ENCODE results near the gene SHPK. TPM values are rescaled to one million over a fixed set of nuclear protein-coding genes. Genes with fewer than 3 reads are reported as not detected.
"Not testable (repeated sequence)": the region's sequence is repeated elsewhere in the genome, so short reads cannot be mapped to it uniquely, and the experiment has no call there.

The SHPK gene
- total RNA-seq, 1 donor from 2014 or later, result 10.0 TPM

GRCh38 chr17:3589784-3590183 lies 46.3 kb downstream of the SHPK start:
- DNase-seq, result no peak

- DNase-seq, result no peak
Measured at GRCh38 chr17:3585826-3586225, 50.2 kb downstream of the SHPK start.

- no peak for DNase-seq
Measured at GRCh38 chr17:3583456-3583855, 52.6 kb downstream of the SHPK start.

GRCh38 chr17:3582915-3583314 lies 53.1 kb downstream of the SHPK start:
- DNase-seq, result no peak

GRCh38 chr17:3578667-3579066 lies 57.4 kb downstream of the SHPK start:
- DNase-seq, result not testable (repeated sequence)

- no peak for DNase-seq
Measured at GRCh38 chr17:3576970-3577369, 59.1 kb downstream of the SHPK start.

GRCh38 chr17:3575511-3575910 lies 60.5 kb downstream of the SHPK start:
- DNase-seq, result no peak

GRCh38 chr17:3574231-3574630 lies 61.8 kb downstream of the SHPK start:
- DNase-seq, result no peak

- no peak for DNase-seq
Measured at GRCh38 chr17:3573246-3574100, 62.6 kb downstream of the SHPK start.

GRCh38 chr17:3572231-3572630 lies 63.8 kb downstream of the SHPK start:
- DNase-seq, result no peak

- DNase-seq, result no peak
Measured at GRCh38 chr17:3571043-3571900, 64.8 kb downstream of the SHPK start.

- DNase-seq, result no peak
Measured at GRCh38 chr17:3569534-3570137, 66.4 kb downstream of the SHPK start.

GRCh38 chr17:3566551-3566950 lies 69.5 kb downstream of the SHPK start:
- DNase-seq, result no peak

- DNase-seq, result no peak
Measured at GRCh38 chr17:3565143-3565542, 70.9 kb downstream of the SHPK start.

- not testable (repeated sequence) for DNase-seq
Measured at GRCh38 chr17:3564241-3564640, 71.8 kb downstream of the SHPK start.

- no peak for DNase-seq
Measured at GRCh38 chr17:3559270-3559645, 76.8 kb downstream of the SHPK start.

- DNase-seq, result no peak
Measured at GRCh38 chr17:3558603-3559269, 77.3 kb downstream of the SHPK start.

Other genes with a start within 250 kb of the SHPK start
- 0.94 TPM for gene OR3A2, start 249.9 kb downstream of the SHPK start, total RNA-seq
- gene OR1E1, start 237.8 kb downstream of the SHPK start, total RNA-seq, result not detected
- gene OR3A3, start 224.9 kb downstream of the SHPK start, total RNA-seq, result not detected
- not detected for gene OR1E2, start 202.4 kb downstream of the SHPK start, total RNA-seq
- gene SPATA22, start 164.4 kb downstream of the SHPK start, total RNA-seq, result 0.78 TPM
- gene ASPA, start 160.3 kb downstream of the SHPK start, total RNA-seq, result 1.4 TPM
- 0.47 TPM for gene TRPV3, start 78.4 kb downstream of the SHPK start, total RNA-seq
- 3.3 TPM for gene TRPV1, start 26.8 kb downstream of the SHPK start, total RNA-seq
- gene CTNS, start 510 bp upstream of the SHPK start, total RNA-seq, result 7.0 TPM
- 22.8 TPM for gene TAX1BP3, start 32.3 kb upstream of the SHPK start, total RNA-seq
- gene EMC6, start 32.6 kb upstream of the SHPK start, total RNA-seq, result 8.1 TPM
- 10.0 TPM for gene P2RX5, start 59.9 kb upstream of the SHPK start, total RNA-seq
- gene HASPIN, start 87.7 kb upstream of the SHPK start, total RNA-seq, result 0.62 TPM
- 6.2 TPM for gene ITGAE, start 164.9 kb upstream of the SHPK start, total RNA-seq
- 24.5 TPM for gene NCBP3, start 210.0 kb upstream of the SHPK start, total RNA-seq

Data from occipital lobe (tissue), 2 donors.